HL-60 (cell line): Measurements from ENCODE around the gene PHF19.

Source experiments
- DNase-seq, 2 experiments: peaks; one replicate each; pipeline ENCODE4 v3.0.0-alpha.2; 2010 to 2020; ENCODE audit warnings: low read depth in 1 of 2, low spot score in 1 of 2
- H3K27ac ChIP-seq: fragments of 250-450 bp; sonication (Bioruptor Pico); replicated peaks from 2 replicates; pipeline ENCODE4 v1.5.1; 2020; ENCODE audit warnings: mild to moderate bottlenecking, moderate library complexity
- H3K27me3 ChIP-seq: fragments of 250-450 bp; sonication (Bioruptor Pico); 2 replicates; pipeline ENCODE4 v1.5.1; 2021; ENCODE audit warnings: mild to moderate bottlenecking, moderate library complexity; ENCODE audit not compliant: insufficient read depth, poor library complexity, severe bottlenecking
- H3K4me3 ChIP-seq: replicated peaks from 2 replicates; pipeline ENCODE4 v1.5.1; 2011; ENCODE audit warnings: mild to moderate bottlenecking, control low read depth, low read length; ENCODE audit not compliant: insufficient read depth
- GABPA ChIP-seq: IDR thresholded peaks from 2 replicates; pipeline ENCODE4 v1.6.1; 2012; ENCODE audit warnings: low read depth
- POLR2AphosphoS5 ChIP-seq: IDR thresholded peaks from 2 replicates; pipeline ENCODE4 v1.6.1; 2012; ENCODE audit warnings: low read depth
- REST ChIP-seq: IDR thresholded peaks from 2 replicates; pipeline ENCODE4 v1.6.1; 2012; ENCODE audit warnings: low read depth; ENCODE audit not compliant: insufficient replicate concordance
- SPI1 ChIP-seq: IDR thresholded peaks from 2 replicates; pipeline ENCODE4 v1.6.1; 2012; ENCODE audit warnings: low read depth, mild to moderate bottlenecking, borderline replicate concordance
- TF ChIP-seq, protein P1 (sequence below): IDR thresholded peaks from one replicate; pipeline ENCODE4 v1.5.1; 2011; ENCODE audit warnings: low read length, control low read depth, inconsistent platforms; ENCODE audit not compliant: insufficient read depth

PHF19 gene

DNA sequence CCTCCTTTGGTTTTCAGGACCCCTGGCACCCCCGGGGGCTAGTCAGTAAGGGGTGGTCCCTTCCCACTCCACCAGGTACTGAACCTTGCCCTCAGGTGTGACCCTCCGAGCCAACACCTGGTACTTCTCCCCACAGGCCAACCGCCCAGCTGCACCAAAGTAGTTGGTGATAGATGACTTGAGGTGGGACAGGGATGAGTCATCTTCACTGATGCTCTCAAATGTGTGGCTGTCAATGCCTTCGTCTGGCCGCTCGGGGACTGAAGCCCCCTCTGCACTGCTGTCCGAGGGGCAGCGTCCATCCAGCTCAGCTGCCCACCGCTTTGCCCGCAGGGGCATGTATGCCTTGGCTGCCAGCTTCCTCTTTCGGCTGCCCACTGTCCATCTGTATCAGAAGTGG is 19.1 kb downstream of the PHF19 start:
- DNase-seq = no peak
- TF ChIP-seq REST (no peak), SPI1 (no peak), GABPA (no peak), POLR2AphosphoS5 (no peak)
- TF ChIP-seq, protein P1, sequence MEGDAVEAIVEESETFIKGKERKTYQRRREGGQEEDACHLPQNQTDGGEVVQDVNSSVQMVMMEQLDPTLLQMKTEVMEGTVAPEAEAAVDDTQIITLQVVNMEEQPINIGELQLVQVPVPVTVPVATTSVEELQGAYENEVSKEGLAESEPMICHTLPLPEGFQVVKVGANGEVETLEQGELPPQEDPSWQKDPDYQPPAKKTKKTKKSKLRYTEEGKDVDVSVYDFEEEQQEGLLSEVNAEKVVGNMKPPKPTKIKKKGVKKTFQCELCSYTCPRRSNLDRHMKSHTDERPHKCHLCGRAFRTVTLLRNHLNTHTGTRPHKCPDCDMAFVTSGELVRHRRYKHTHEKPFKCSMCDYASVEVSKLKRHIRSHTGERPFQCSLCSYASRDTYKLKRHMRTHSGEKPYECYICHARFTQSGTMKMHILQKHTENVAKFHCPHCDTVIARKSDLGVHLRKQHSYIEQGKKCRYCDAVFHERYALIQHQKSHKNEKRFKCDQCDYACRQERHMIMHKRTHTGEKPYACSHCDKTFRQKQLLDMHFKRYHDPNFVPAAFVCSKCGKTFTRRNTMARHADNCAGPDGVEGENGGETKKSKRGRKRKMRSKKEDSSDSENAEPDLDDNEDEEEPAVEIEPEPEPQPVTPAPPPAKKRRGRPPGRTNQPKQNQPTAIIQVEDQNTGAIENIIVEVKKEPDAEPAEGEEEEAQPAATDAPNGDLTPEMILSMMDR = no peak
- Histone ChIP-seq H3K27me3 (no peaks in the 10 kb centered on the region), H3K27ac (no peak overlapping the region), H3K4me3 (no peak overlapping the region)

GRCh38 chr9:120857481-120857880 is 19.5 kb downstream of the PHF19 start:
- Histone ChIP-seq H3K4me3 (no peak overlapping the region), H3K27ac (no peak overlapping the region), H3K27me3 (no peaks in the 10 kb centered on the region)
- no peak for DNase-seq
- TF ChIP-seq REST (no peak), SPI1 (no peak), GABPA (no peak), POLR2AphosphoS5 (no peak)
- TF ChIP-seq, protein P1 = no peak

DNA sequence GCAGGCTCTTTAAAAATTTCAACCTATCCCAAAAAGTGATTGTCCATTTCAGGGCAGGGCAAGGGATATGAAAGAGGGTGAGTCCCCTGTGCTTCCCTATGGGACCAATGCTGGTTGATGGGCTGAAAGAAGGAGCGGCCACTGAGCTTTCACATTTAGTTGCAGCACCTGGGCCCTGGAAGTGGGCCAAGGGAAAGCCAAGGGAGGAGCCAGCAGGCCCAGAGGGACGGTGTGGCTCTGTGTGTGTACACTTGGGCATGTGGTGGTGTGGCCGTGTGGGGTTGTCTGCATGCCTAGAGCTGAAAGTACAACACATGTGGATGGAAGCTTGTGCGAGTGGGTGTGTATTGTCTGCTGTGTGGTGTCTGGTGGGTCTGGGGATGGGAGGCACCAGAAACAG is 20.3 kb downstream of the PHF19 start:
- H3K27ac ChIP-seq = no peak overlapping the region
- TF ChIP-seq, protein P1 = no peak
- TF ChIP-seq GABPA = no peak
- TF ChIP-seq REST = no peak
- TF ChIP-seq SPI1 = no peak
- no peak for TF ChIP-seq POLR2AphosphoS5
- no peaks in the 10 kb centered on the region for H3K27me3 ChIP-seq
- DNase-seq = no peak
- no peak overlapping the region for H3K4me3 ChIP-seq
